GM06990 (cell line): ENCODE results near the gene FAM107B.

ENCODE experiments used
- DNase-seq: peaks from one replicate; pipeline ENCODE4 v3.0.0-alpha.2; 2011; ENCODE audit not compliant: insufficient read length; ENCODE audit errors: extremely low read depth
- H3K27me3 ChIP-seq: replicated peaks from 2 replicates; pipeline ENCODE4 v1.6.0; 2011; ENCODE audit warnings: low read length; ENCODE audit not compliant: control insufficient read depth, insufficient read depth
- H3K36me3 ChIP-seq: 2 replicates; pipeline ENCODE4 v1.5.1; 2011; ENCODE audit warnings: low read length; ENCODE audit not compliant: control insufficient read depth, insufficient read depth
- H3K4me3 ChIP-seq: replicated peaks from 2 replicates; pipeline ENCODE4 v1.5.1; 2011; ENCODE audit warnings: low read depth, mild to moderate bottlenecking, control low read depth, low read length
- CTCF ChIP-seq: IDR thresholded peaks from 2 replicates; pipeline ENCODE4 v1.5.1; 2011; ENCODE audit warnings: low read length, control low read depth, mild to moderate bottlenecking, inconsistent platforms; ENCODE audit not compliant: insufficient read depth, poor library complexity, severe bottlenecking

The FAM107B gene

GRCh38 chr10:14612873-14613587, 161.7 kb downstream of the FAM107B start:
- DNase-seq: no peak
- Histone ChIP-seq H3K4me3 (no peak overlapping the region), H3K27me3 (no peaks in the 10 kb centered on the region), H3K36me3 (no peaks in the 10 kb centered on the region)
- TF ChIP-seq CTCF: no peak

GRCh38 chr10:14611968-14612693, 162.6 kb downstream of the FAM107B start:
- Histone ChIP-seq H3K4me3 (no peak overlapping the region), H3K36me3 (no peaks in the 10 kb centered on the region), H3K27me3 (no peaks in the 10 kb centered on the region)
- DNase-seq: no peak
- no peak for TF ChIP-seq CTCF

- Histone ChIP-seq H3K4me3 (no peak overlapping the region), H3K27me3 (no peaks in the 10 kb centered on the region), H3K36me3 (no peaks in the 10 kb centered on the region)
- no peak for TF ChIP-seq CTCF
- DNase-seq: no peak
Measured at GRCh38 chr10:14609178-14609577, 165.5 kb downstream of the FAM107B start.

- no peak overlapping the region for H3K4me3 ChIP-seq
- DNase-seq: peak; percentile 52
- H3K36me3 ChIP-seq: no peaks in the 10 kb centered on the region
- no peaks in the 10 kb centered on the region for H3K27me3 ChIP-seq
- no peak for TF ChIP-seq CTCF
Measured at GRCh38 chr10:14608381-14609001, 166.2 kb downstream of the FAM107B start.

- Histone ChIP-seq H3K27me3 (no peaks in the 10 kb centered on the region), H3K36me3 (no peaks in the 10 kb centered on the region), H3K4me3 (no peak overlapping the region)
- DNase-seq: no peak
- TF ChIP-seq CTCF: no peak
Measured at GRCh38 chr10:14606633-14607032, 168.1 kb downstream of the FAM107B start.
